GM23338 (cell line): ENCODE results near the gene ELOF1. TPM values are rescaled to one million over a fixed set of nuclear protein-coding genes. Genes with fewer than 3 reads are reported as not detected.

Experiments used
- ATAC-seq: fragments of 200-7000 bp; cut with Tn5 transposase; 3 replicates; pipeline ENCODE4 v1.9.1; 2020
- DNase-seq: peaks from one replicate; pipeline ENCODE4 v3.0.0-alpha.2; 2015; ENCODE audit warnings: low spot score
- H2AFZ ChIP-seq: fragments of 200-600 bp; sonication (generic); 2 replicates; pipeline ENCODE4 v1.8.0; 2016; ENCODE audit warnings: antibody characterized with exemption, mild to moderate bottlenecking, moderate library complexity
- H3F3A ChIP-seq: fragments of 200-600 bp; sonication (generic); replicated peaks from 2 replicates; pipeline ENCODE4 v1.8.0; 2017; ENCODE audit warnings: antibody characterized with exemption, mixed run types, low read depth
- H3K27ac ChIP-seq: fragments of 200-600 bp; sonication (generic); 2 replicates; pipeline ENCODE4 v1.6.1; 2016; ENCODE audit warnings: low read depth
- H3K27me3 ChIP-seq: fragments of 200-600 bp; sonication (generic); 2 replicates; pipeline ENCODE4 v1.8.0; 2016; ENCODE audit warnings: mild to moderate bottlenecking, mixed run types, moderate library complexity; ENCODE audit not compliant: insufficient read depth
- H3K36me3 ChIP-seq: fragments of 200-600 bp; sonication (generic); 2 replicates; pipeline ENCODE4 v1.8.0; 2016; ENCODE audit warnings: mild to moderate bottlenecking; ENCODE audit not compliant: insufficient read depth
- H3K4me1 ChIP-seq: fragments of 200-600 bp; sonication (generic); 2 replicates; pipeline ENCODE4 v1.8.0; 2016; ENCODE audit warnings: mild to moderate bottlenecking, moderate library complexity; ENCODE audit not compliant: insufficient read depth
- H3K4me2 ChIP-seq: fragments of 200-600 bp; sonication (generic); 2 replicates; pipeline ENCODE4 v1.7.1; 2017; ENCODE audit warnings: mixed run types
- H3K4me3 ChIP-seq: fragments of 200-600 bp; sonication (generic); 2 replicates; pipeline ENCODE4 v1.6.1; 2016; ENCODE audit warnings: mixed run types
- H3K79me2 ChIP-seq: fragments of 200-600 bp; sonication (generic); replicated peaks from 2 replicates; pipeline ENCODE4 v1.8.0; 2017; ENCODE audit warnings: mild to moderate bottlenecking; ENCODE audit not compliant: insufficient read depth
- H3K9me2 ChIP-seq: fragments of 200-600 bp; sonication (generic); 2 replicates; pipeline ENCODE4 v1.8.0; 2017; ENCODE audit not compliant: insufficient read depth
- H4K20me1 ChIP-seq: fragments of 200-600 bp; sonication (generic); replicated peaks from 2 replicates; pipeline ENCODE4 v1.8.0; 2017; ENCODE audit warnings: mild to moderate bottlenecking; ENCODE audit not compliant: insufficient read depth
- H3K27ac Mint-ChIP-seq: 2 replicates; pipeline ENCODE4 v1.8.0; 2020; ENCODE audit warnings: inconsistent platforms, mild to moderate bottlenecking, moderate library complexity, mixed read lengths
- H3K27me3 Mint-ChIP-seq: 3 replicates; pipeline ENCODE4 v1.8.0; 2022; ENCODE audit warnings: low read depth, mild to moderate bottlenecking, moderate library complexity, mixed read lengths, inconsistent platforms; ENCODE audit not compliant: insufficient read depth, poor library complexity
- H3K36me3 Mint-ChIP-seq: 3 replicates; pipeline ENCODE4 v1.8.0; 2021; ENCODE audit warnings: low read depth, mild to moderate bottlenecking, inconsistent platforms, moderate library complexity, mixed read lengths
- H3K4me1 Mint-ChIP-seq: 3 replicates; pipeline ENCODE4 v1.8.0; 2020; ENCODE audit warnings: mild to moderate bottlenecking, inconsistent platforms, mixed read lengths
- H3K4me3 Mint-ChIP-seq: 3 replicates; pipeline ENCODE4 v1.8.0; 2021; ENCODE audit warnings: moderate library complexity, mild to moderate bottlenecking, inconsistent platforms, mixed read lengths
- H3K9me3 Mint-ChIP-seq: 3 replicates; pipeline ENCODE4 v1.8.0; 2020; ENCODE audit warnings: moderate library complexity, mild to moderate bottlenecking, inconsistent platforms, mixed read lengths
- CREB1 ChIP-seq: fragments of 250-450 bp; sonication (Bioruptor Pico); IDR thresholded peaks from 2 replicates; pipeline ENCODE4 v1.5.0; 2020; ENCODE audit warnings: low read depth, mild to moderate bottlenecking, moderate library complexity
- EZH2 ChIP-seq: fragments of 200-600 bp; sonication (generic); IDR thresholded peaks from one replicate; pipeline ENCODE4 v1.8.0; 2017; ENCODE audit warnings: antibody characterized with exemption, mild to moderate bottlenecking, low read depth; ENCODE audit not compliant: unreplicated experiment
- EZH2phosphoT487 ChIP-seq: fragments of 200-600 bp; sonication (generic); IDR thresholded peaks from one replicate; pipeline ENCODE4 v1.8.1; 2018; ENCODE audit warnings: antibody characterized with exemption; ENCODE audit not compliant: unreplicated experiment
- NANOG ChIP-seq: IDR thresholded peaks from 2 replicates; pipeline ENCODE4 v1.6.1; 2016; ENCODE audit warnings: antibody characterized with exemption, borderline replicate concordance
- POLR2AphosphoS5 ChIP-seq: IDR thresholded peaks from 2 replicates; pipeline ENCODE4 v1.6.1; 2016; ENCODE audit warnings: antibody characterized with exemption, low read depth
- ZNF462 ChIP-seq: fragments of 250-450 bp; sonication (Bioruptor Pico); IDR thresholded peaks from 2 replicates; pipeline ENCODE4 v1.5.0; 2020; ENCODE audit warnings: mild to moderate bottlenecking, moderate library complexity
- polyA plus RNA-seq: library from polyadenylated mRNA; unstranded; fragments of >200 nt; fragmentation: Nextera tagmentation; extraction: Ambion mirVana; gene quantifications from 2 replicates; pipeline ENCODE4 v1.2.1, GENCODE V29; 2016
- total RNA-seq: library from RNA; depleted of rRNA; stranded (reverse); fragments of >200 nt; shearing (Covaris generic); gene quantifications from 2 replicates; pipeline ENCODE4 v1.2.3, GENCODE V29; 2014
- TF ChIP-seq, protein P1 (sequence below), 2 experiments: fragments of 200-600 bp in 1 of 2; sonication (generic) in 1 of 2; conservative IDR thresholded peaks; 2 replicates each; pipeline versions ENCODE4 v1.5.1 to v1.6.1; 2016 to 2017; ENCODE audit warnings: antibody characterized with exemption in 2 of 2, low read depth in 2 of 2, mild to moderate bottlenecking in 2 of 2, moderate library complexity in 1 of 2

ELOF1 gene
- total and polyA plus RNA-seq, 2 experiments from 2014 or later, result 73.3 to 103 TPM

DNA sequence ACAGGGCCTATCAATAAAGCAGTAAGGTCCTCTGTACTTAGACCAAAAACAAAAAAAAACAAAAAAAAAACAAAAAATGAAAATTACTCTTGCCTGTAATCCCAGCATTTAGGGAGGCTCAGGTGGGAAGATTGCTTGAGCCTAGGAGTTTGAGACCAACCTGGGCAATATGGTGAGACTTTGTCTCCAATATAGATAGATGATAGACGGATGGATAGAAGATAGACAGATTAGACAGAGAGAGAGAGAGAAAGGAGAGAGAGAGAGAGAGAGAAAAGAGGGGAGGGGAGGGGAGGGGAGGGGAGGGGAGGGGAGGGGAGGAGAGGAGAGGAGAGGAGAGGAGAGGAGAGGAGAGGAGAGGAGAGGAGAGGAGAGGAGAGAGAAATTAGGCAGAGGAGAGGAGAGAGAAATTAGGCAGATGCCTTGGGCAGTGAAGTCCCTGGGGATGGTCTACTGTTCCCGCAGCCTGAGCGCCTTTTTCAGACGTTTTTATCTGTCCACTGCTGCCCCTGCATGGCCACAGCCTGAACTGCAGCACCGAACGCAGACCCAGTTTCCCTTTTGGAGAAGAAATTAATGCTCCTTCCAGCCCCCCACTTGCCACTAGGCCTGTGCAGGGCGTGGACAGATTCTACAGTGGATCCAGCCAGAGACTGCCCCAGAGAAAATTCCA lies 28.4 kb upstream of the ELOF1 start:
- peak; percentile 97 for ATAC-seq
- Histone ChIP-seq H3K4me1 (no peaks in the 10 kb centered on the region), H3F3A (no peaks in the 10 kb centered on the region), H2AFZ (0 out of 2 replicates have a peak overlapping the region, but pooled peaks have one; percentile 38), H3K36me3 (no peaks in the 10 kb centered on the region), H3K27me3 (no peaks in the 10 kb centered on the region), H3K9me2 (no peaks in the 10 kb centered on the region), H3K4me3 (no peak overlapping the region), H4K20me1 (no peaks in the 10 kb centered on the region), H3K4me2 (no peak overlapping the region), H3K79me2 (no peaks in the 10 kb centered on the region), H3K27ac (no peak overlapping the region)
- peaks cover 11% of the 10 kb centered on the region for H3K27me3 Mint-ChIP-seq
- DNase-seq, result peak; percentile 85
- no peak overlapping the region; the same call in 2 of the 3 replicates for H3K4me3 Mint-ChIP-seq
- H3K27ac Mint-ChIP-seq, result no peak overlapping the region
- no peaks in the 10 kb centered on the region for H3K36me3 Mint-ChIP-seq
- TF ChIP-seq, protein P1, sequence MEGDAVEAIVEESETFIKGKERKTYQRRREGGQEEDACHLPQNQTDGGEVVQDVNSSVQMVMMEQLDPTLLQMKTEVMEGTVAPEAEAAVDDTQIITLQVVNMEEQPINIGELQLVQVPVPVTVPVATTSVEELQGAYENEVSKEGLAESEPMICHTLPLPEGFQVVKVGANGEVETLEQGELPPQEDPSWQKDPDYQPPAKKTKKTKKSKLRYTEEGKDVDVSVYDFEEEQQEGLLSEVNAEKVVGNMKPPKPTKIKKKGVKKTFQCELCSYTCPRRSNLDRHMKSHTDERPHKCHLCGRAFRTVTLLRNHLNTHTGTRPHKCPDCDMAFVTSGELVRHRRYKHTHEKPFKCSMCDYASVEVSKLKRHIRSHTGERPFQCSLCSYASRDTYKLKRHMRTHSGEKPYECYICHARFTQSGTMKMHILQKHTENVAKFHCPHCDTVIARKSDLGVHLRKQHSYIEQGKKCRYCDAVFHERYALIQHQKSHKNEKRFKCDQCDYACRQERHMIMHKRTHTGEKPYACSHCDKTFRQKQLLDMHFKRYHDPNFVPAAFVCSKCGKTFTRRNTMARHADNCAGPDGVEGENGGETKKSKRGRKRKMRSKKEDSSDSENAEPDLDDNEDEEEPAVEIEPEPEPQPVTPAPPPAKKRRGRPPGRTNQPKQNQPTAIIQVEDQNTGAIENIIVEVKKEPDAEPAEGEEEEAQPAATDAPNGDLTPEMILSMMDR (conservative IDR thresholded peaks at IDR 0.05; ENCODE audit: low read depth in 2 of 2), result peak; percentile 84 to 90
- TF ChIP-seq NANOG, result no peak
- H3K4me1 Mint-ChIP-seq, result no peaks in the 10 kb centered on the region
- H3K9me3 Mint-ChIP-seq, result no peaks in the 10 kb centered on the region

GRCh38 chr19:11586331-11586730 lies 27.3 kb upstream of the ELOF1 start:
- no peak overlapping the region for H3K4me3 Mint-ChIP-seq
- H3K27ac Mint-ChIP-seq, result no peak overlapping the region
- peaks cover 11% of the 10 kb centered on the region for H3K27me3 Mint-ChIP-seq
- Histone ChIP-seq H3K4me1 (no peaks in the 10 kb centered on the region), H4K20me1 (no peaks in the 10 kb centered on the region), H3K4me3 (no peak overlapping the region), H3K27ac (no peak overlapping the region), H3K4me2 (no peak overlapping the region), H3K79me2 (no peaks in the 10 kb centered on the region), H2AFZ (no peak overlapping the region), H3K9me2 (no peaks in the 10 kb centered on the region), H3K27me3 (no peaks in the 10 kb centered on the region), H3F3A (no peaks in the 10 kb centered on the region), H3K36me3 (no peaks in the 10 kb centered on the region)
- no peaks in the 10 kb centered on the region for H3K9me3 Mint-ChIP-seq
- H3K4me1 Mint-ChIP-seq, result no peaks in the 10 kb centered on the region
- no peak for DNase-seq
- no peaks in the 10 kb centered on the region for H3K36me3 Mint-ChIP-seq
- no peak for ATAC-seq
- TF ChIP-seq EZH2phosphoT487 (no peak), ZNF462 (CRISPR knock-in tag) (no peak), POLR2AphosphoS5 (no peak), EZH2 (no peak), CREB1 (CRISPR knock-in tag) (no peak)
- TF ChIP-seq, protein P1 (conservative IDR thresholded peaks at IDR 0.05; ENCODE audit: low read depth in 2 of 2), result no peak
